ENCODE data around the gene MAP2K7.
"Not testable (repeated sequence)": the region's sequence is repeated elsewhere in the genome, so short reads cannot be mapped to it uniquely, and the experiment has no call there.

The MAP2K7 gene

DNA sequence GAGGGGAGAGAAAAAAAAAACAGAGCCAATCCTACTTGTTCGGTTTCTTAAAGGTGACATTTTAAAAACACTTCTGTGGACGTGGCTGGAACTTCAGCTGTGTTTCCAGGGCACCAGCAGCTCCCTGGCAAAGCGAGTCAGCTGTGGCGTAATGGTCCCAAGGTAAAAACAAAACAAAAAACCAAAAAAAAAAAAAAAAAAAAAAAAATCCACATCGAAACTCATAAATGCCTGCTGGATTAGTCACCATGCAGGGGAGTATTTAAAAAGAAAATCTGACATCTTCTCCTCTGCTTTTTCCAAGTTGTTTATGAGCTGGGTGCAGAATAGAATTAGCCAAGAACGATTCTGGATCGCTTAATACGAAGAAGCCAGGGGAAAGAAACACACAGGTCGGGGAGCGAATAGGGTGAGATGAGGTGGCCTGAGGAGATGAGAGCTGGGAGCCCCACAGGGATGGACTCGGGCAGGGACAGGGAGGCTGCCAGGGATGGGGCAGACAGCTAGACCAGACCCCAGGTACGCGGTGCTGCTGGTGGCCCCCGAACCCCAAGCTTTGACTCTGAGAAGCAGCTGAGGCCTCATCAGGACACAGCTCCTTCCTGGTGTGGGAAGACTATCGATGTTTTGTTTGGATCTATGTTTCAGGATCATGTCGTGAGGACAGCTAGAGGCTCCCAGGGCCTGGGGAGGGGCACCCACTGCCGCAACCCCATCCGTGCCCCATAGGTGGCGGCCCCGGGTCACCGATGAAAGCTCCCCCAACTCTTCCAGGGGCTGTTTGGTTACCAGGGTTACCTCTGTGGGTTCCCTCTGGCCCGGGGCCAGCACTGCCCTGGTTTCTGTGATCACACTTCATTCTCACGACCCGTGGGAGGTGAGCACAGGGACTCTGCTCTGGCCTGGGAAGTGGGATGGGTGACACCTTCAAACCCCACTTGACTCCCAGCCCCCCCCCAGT is 25.3 kb downstream of the MAP2K7 start:
- DNase-seq (ENCODE audit: low read depth in 2 of 3, low spot score in 2 of 3), result peak; percentile 53 to 56 (median 56)

DNA sequence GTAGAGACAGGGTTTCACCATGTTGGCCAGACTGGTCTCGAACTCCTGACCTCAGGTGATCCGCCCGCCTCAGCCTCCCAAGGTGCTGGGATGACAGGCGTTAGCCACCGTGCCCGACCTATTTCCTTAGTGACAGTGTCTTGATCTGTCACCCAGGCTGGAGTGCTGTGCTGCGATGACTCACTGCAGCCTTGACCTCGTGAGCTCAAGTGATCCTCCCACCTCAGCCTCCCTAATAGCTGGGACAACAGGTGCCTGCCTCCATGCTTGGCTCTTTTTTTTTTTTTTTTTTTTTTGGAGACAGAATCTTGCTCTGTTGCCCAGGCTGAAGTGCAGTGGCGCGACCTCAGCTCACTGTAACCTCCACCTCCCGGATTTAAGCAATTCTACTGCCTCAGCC is 26.4 kb downstream of the MAP2K7 start:
- DNase-seq (ENCODE audit: low read depth in 2 of 3, low spot score in 2 of 3), result not testable (repeated sequence)

DNA sequence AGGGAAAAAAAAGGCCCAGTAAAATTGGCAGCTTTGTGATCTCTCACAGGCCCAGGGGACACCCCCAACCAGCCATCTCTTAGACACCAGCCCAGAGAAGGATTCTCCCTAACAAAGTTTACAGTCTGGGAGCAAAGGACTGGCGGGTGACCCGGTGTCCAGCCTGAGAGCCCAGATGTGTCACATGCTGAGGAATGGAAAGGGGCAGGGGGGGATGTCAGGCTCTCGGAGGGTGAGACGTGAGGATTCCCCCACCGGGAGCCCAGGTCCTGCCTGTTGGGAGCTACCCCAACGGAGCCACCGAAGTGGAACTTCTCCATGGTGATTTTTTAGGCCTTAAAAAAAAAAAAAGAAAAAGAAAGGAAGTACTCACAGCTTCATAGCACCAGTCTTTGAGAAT is 27.1 kb downstream of the MAP2K7 start:
- no peak for DNase-seq (ENCODE audit: low read depth in 2 of 3, low spot score in 2 of 3)

DNA sequence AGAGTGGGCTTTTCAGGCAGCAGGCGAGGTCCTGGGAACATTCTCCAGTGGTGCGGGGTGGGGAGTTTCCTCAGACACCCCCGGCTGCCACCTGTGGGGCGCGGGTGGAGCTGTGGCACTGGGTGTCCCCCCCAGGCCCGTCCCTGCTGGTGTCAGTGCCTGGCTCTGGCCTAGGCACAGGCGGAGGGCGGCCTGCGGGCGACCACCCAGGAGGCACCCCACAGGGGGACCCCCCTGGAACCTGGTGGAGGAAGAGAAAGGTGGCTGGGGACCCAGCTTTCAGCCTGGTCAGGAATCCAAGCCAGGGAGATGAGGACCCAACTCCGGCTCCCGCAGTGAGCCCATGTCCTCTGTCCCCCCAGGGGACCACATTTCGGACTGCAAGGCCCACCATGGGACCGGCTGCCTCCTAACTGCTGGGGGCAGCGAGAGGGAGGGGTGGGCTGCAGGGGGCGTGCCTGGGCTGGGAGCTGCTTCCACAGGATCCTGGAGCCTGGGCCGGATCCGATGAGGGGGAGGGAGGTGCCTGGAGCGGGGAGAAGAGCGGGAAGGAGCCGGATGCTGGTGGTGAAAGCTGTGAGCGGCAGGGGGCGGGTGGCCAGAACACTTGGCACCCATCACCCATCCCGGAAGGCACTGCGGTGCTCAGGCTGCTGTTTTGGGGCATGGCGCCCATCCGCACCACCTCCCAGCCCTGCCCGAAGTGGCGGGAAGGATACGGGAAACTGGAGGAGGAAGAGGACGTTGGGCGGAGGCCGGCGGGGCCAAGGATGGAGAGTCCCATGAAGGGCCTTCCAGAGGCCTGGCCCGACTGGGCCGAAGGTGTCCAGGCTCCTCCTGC is 27.8 kb downstream of the MAP2K7 start:
- no peak for DNase-seq (ENCODE audit: low read depth in 2 of 3, low spot score in 2 of 3)

DNA sequence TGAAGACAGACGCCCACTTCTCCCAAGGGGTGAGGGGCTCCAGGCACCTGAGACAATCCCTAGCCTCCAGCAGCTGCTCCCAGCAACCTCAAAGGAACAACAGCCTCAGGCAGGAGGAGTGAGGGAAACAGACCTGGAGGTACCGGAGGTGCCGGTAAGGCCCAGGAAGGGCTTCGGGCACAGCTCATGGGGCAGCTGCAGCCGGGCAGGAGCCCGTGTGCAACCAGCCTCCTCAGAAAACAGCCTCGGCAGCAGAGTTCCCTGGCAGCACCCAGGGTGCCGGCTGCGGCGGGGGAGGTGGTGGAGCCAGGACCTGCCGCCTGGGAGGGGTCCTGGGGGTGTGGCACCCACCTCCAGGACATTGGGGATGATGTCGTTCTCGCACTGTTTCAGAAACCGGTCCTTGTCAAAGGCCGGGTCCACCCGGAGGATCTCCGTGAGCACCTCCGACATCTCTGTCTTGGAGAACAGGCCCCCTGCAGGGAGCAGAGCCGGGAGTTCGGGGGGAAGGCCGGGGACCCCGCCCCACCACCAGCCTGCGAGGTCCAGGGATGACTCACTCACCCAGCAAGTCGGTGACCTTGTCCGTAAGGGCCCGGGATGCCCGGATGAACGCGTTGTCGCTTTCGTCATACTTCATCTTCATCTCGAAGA is 28.7 kb downstream of the MAP2K7 start:
- DNase-seq (ENCODE audit: low read depth in 2 of 3, low spot score in 2 of 3), result no peak

DNA sequence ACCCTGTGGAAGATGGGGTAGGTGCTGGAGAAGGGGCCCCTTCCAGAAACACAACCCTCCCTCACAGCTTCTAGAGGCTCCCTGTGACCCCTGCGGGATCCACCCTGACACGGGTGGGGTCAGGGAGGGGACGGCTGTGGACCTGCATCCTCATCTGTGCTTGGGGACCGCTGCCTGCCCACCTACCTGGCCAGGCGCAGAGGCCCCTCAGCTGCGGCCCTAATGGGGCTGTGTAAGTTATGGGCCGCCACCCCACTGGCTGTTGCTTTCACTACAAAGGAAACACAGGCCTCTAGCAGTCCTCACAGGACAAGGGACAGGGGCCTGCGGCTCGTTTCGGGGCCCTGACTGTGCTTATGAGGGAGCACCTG is 29.2 kb downstream of the MAP2K7 start:
- no peak for DNase-seq (ENCODE audit: low read depth in 2 of 3, low spot score in 2 of 3)

DNA sequence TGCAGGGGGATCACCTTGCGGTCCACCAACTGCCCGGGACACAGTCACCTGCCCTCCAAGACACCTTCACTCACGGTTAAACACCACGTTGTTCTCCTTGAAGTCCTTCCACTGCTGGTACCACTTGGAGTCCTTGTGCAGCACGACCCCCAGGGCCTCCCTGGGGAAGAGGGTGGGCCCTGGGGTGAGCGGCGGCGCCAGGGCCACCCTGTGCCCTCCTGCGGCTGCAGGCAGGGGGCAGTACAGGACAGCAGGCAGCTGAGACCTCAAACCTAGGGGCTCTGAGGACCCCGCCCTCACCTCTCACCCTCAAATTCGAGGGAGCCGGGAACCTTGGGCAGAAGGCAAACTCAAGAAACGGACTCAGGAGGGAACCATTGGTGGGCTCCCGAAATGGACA is 29.7 kb downstream of the MAP2K7 start:
- no peak for DNase-seq (ENCODE audit: low read depth in 2 of 3, low spot score in 2 of 3)

DNA sequence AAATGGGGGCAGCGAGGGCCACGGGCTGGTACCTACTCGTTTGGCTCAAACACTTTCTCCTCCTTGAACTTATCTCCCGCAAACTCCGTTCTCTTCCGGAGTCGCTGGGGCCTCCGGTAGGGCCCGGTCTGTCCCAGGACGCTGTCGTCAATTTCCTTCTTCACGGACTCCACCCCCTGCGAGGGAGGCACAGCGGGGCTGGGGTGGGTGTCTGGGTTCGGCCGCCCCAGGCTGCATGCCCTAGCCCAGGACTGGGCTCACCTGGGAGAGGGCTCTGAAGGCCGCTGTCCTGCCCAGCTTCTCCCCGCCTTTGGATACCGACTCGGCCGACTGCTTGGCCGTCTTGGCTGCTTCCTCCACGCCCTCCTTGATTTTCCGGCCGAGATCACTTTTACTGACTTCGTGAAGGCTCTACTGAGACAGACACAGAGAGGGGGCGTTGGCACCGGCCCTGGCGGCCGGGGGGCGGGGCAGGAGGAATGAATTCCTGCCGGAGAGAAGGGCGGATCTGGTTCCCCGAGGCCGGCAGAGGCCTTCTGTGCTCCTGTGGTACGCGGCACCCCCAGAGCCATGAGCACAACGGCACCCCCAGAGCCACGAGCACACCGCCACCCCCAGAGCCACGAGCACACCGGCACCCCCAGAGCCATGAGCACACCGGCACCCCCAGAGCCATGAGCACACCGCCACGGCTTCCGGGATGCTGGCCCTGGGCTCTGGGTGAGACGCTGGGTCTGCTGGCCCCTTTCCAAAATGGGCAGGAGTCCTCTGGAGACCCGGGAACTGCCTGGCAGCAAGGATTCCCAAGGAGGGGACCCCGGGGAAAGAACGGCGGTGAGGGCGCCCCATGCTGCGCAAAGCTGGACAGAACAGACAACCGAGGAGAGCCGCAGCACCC is 30.4 kb downstream of the MAP2K7 start:
- DNase-seq (ENCODE audit: low read depth in 2 of 3, low spot score in 2 of 3), result no peak

DNA sequence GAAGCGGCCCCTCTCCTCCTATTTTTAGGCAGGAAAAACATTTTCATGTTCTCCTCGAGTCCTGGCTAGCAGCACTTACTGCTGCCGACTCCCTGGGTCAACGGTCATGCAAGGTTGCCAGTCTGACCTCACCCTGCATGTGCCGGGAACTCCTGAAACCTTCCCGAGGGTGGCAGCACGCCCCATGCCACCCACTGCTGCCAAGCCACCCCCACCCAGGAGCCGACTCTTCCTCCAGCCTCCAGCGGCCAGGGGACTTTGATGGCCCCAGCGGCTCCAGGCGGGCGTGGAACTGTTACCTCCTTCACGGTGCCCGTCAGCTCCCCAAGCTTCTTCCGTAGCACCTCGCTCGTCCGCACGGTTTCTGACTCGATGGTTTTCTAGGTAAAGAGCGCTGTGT is 31.1 kb downstream of the MAP2K7 start:
- no peak for DNase-seq (ENCODE audit: low read depth in 2 of 3, low spot score in 2 of 3)

DNA sequence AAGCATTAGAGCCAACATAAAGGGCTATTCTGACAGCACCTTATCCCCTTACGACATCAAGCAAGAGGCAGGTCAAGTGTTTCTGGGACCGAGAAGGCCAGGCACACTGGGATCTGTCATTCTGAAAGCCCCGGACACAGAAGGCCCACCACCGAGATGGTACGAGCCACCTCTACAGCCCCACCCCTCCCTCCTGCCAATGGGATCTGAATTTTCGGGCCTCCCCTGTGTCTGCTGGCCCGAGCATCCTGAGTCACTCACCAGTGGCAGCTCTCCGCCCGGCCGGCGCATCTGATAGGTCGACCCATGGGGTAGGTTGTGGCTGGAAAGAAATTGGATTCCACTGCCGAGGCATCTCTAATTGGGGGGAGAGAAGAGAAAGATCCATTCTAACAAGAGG is 37.2 kb downstream of the MAP2K7 start:
- DNase-seq (ENCODE audit: low read depth in 2 of 3, low spot score in 2 of 3), result no peak

DNA sequence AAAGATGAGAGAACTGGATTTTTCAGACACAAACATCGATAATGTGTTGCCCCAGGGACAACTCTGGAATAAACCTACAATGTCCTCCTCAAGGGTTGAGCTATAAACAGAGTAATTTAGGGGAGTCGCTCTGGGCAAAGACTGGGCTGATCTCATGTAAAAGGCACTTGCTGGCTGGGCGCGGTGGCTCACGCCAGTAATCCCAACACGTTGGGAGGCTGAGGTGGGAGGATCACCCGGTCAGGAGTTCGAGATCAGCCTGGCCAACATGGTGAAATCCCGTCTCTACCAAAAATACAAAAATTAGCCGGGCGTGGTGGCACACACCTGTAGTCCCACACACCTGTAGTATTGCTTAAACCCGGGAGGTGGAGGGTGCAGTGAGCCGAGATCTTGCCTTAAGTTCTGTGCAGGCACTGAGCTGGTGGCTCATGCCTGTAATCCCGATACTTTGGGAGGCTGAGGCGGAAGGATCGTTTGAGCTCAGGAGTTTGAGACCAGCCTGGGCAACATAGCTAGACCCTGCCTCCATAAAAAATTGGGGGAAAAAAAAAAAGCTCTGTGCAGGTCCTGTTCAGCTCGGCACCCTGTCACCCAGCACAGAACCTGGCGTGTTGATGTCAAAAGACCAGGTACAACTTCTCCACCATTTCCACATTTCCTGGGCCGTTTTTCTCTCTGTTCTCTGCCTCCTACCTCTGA is 38.4 kb downstream of the MAP2K7 start:
- no peak for DNase-seq (ENCODE audit: low read depth in 2 of 3, low spot score in 2 of 3)

DNA sequence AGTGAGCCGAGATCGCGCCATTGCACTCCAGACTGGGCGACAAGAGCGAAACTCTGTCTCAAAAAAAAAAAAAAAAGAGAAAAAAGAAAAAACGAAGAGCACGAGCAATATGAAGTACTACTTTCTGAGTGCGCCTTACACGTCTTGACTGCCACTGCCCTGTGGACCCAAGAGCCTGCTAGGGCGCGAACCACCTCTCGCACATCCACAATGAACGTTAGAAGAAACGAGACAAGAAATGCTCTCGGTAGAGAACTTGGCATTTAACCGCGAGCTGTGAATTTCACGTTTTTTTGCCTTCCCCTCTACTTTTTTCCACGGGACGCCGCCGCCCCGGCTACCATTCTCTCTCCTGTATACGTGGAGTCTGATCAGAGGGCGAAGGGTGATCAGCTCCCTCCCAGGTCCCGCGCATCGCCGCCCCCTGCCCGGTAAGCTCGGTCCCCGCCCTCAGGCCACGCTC is 39.3 kb downstream of the MAP2K7 start:
- no peak for DNase-seq (ENCODE audit: low read depth in 2 of 3, low spot score in 2 of 3)

DNA sequence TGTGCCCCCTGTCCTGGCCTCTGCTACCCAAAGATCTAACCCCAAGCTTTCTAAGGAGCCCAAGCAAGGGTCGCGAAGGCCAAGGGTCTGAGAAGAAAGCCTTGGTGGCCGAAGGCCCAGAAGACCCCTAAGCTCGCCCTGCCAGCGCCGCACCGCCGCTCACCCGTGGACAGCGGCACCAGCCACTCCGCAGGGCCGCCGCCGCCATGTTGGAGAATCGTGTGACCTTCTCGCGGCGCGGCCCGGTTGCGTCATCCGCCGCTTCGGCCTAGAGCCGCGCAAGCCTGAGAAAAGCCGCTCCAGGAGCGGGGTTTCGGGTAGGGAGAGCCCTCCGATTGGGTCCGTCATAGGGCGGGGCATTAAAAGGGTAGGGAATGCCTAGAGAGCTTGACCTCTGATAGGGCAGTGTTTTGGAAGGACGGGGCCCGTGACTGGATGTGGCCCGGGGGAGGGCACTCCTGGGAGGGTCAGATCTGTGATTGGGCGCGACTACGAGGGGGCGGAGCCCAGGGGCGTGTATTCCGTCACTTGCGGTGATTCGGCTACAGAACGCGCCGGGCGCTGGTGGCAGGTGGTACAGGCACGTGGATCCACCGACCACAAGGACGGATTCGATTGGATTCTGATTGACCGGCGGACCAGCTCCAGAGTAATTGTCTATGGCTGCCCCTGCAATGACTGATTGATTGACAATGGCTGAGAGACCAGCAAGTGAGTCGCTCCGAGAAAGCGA is 39.9 kb downstream of the MAP2K7 start, which contains the start of gene TIMM44:
Gene TIMM44 (minus strand): TSS at position 223 of the 733 bp plus-strand sequence. CDS start 15 bp downstream, at position 208.
- peak; percentile 88 to 95 (median 93) for DNase-seq (ENCODE audit: low read depth in 2 of 3, low spot score in 2 of 3)

DNA sequence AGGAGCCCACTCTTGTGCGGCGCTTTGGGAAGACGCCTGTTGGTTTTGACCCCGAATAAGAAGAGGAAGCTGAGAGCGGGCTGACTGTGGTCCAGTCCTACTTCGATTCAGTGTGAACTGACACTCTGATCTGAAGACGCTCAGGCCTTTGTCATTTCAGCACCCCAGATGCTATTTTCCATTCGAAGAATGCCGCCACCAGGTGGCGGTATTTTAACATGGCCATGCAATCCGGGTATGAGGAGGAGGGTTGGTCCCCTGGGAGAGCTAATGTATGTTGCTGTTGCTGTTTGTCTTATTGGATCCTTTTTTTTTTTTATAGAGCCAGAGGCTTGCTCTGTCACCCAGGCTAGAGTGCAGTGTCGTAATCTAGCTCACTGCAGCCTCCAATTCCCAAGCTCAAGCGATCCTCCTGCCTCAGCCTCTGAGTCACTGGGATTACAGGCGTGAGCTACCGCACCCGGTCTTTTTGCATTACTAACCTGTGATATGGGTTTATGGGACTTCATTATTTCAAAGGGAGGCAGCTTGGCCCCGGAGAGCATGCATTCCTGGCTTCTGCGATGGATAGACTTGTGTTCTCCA is 40.6 kb downstream of the MAP2K7 start:
- DNase-seq (ENCODE audit: low read depth in 2 of 3, low spot score in 2 of 3), result peak; percentile 48 to 83 (median 77)

DNA sequence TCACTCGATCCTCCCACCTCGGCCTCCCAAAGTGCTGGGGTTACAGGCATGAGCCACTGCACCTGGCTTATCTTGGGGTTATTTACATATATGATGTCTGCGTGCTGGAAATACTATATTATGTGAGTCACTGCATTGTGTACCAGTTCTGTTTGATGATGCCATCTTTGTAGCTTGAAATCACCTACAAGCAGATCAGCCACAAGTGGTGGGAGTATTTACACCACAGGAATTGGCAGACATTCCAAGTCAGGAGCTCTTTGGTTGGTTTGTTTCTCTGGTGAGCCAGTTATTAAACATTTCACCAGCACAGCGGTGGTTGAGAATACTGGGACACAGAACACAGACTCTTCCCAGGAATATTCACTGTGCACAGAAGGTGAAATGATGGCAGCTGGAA is 44.3 kb downstream of the MAP2K7 start:
- no peak for DNase-seq (ENCODE audit: low read depth in 2 of 3, low spot score in 2 of 3)

DNA sequence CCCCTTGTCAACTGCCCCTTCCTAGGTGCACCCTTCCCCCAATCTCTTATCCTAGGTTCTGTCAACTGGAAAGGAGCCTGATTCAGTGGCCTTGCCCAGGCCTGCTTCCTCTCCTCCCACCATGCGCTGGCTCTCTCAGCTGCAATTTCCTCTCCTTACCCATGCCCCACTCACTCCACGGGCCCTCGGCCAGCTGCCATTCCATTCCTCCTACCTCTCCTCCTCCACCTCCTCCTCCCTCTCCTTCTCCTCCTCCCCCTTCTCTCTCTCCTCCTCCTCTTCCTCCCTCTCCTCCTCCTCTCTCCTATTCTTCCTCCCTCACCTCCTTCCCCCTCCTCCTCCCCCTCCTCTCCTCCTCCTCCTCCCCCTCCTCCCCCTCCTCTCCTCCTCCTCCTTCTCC is 49.4 kb downstream of the MAP2K7 start:
- no peak for DNase-seq (ENCODE audit: low read depth in 2 of 3, low spot score in 2 of 3)

DNA sequence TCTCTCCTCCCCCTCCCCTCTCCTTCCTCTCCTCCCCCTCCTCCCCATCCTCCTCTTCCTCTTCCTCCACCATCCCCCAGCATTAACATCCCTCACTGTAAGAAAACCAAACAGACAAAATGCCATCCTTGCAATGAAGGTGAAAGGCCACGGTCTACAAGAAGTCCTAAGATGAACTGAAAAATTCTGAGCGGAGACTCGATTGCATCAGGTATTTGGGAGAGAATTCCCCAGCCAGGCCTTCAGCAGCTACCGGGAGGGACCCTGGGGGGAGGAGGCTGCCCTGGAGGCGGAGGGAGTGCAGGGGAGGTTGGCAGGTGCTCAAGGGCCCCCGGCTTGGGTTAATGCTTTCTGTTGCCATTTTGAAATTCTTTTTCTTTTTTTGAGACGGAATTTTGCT is 49.9 kb downstream of the MAP2K7 start:
- DNase-seq (ENCODE audit: low read depth in 2 of 3, low spot score in 2 of 3), result no peak

DNA sequence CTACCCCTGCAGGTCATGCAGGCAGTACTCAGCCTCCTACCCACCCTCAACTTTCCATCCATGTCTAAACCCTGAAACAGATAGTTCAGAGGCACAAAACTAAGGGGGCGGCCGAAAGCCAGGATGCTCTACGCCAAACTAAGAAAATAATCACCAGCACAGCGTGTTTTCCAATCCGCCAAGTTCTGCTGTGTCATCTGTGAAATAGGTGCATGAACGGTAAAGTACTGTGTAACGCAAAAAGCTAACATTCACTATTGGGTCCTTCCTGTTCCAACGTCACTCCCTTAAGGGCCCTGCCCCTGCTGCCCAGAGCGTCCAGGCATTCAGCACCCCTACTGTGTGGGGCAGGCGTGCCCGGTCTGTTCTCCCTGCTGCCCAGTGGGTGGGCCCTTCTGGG is 52.0 kb downstream of the MAP2K7 start:
- no peak for DNase-seq (ENCODE audit: low read depth in 2 of 3, low spot score in 2 of 3)

DNA sequence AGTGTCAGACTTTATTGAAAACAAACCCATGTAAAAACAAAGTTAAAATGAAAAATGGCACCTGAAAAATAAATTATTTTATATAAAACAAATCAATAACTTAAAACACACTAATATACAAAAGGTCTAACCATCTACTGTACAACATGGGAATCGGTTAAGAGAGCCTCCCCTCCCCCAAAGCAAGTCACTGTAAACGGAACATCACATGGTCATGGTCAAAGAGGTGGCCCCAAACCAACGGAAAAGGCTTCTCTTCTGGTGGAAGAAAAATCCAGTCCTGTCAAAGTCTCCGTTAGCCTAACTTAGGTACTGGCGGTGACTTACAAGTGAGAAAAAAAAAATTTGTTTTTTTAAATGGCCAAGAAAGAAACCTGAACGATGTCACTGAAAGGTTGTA is 55.5 kb downstream of the MAP2K7 start:
- no peak for DNase-seq (ENCODE audit: low read depth in 2 of 3, low spot score in 2 of 3)
